ENCODE results near the gene MTG1. TPM values are rescaled to one million over a fixed set of nuclear protein-coding genes. Genes with fewer than 3 reads are reported as not detected.

Gene MTG1
- total RNA-seq, 4 donors from 2014 or later = 24.6 to 32.8 (median 27.1) TPM

DNA sequence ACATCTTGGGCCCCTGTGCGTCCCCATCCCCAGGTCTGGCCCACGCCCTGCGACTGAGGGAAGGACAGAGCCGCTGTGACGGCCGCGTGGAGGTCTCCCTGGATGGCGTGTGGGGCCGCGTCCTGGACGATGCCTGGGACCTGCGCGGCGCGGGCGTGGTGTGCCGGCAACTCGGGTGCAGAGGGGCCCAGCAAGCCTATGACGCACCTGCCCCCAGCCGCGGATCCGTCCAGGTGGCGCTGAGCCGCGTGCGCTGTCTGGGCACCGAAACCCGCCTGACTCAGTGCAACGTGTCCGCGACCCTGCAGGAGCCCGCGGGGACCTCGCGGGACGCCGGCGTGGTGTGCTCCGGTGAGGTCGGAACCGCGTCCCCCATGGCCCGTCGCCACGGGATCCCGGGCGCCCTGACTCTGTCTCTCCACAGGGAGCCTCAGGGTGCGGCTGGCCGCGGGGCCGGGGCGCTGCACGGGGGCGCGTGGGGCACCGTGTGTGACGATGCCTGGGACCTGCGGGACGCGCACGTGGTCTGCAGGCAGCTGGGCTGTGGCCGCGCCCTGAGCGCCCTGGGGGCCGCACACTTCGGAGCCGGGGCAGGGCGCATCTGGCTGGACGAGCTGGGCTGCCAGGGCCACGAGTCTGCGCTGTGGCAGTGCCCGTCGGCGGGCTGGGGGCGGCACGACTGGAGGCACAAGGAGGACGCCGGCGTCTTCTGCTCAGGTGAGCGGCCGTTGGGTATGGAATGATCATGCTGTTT is 65.7 kb downstream of the MTG1 start:
- no peak for DNase-seq
- Histone ChIP-seq H3K36me3 (peaks cover 0 to 5% (median 0%) of the 10 kb centered on the region in 3 donors), H3K9me3 (no peaks in the 10 kb centered on the region), H3K4me3 (no peak overlapping the region), H3K4me1 (no peaks in the 10 kb centered on the region), H3K27me3 (no peaks in the 10 kb centered on the region), H3K27ac (no peak overlapping the region)
- intact Hi-C loops (cut with DNase I) = no loop called here
- 60 to 84% methylated on average over 1 to 20 of the region's 81 CpGs for WGBS, 2 donors
- no peak for TF ChIP-seq POLR2A (IDR thresholded peaks at IDR 0.05)
- TF ChIP-seq, protein P1, sequence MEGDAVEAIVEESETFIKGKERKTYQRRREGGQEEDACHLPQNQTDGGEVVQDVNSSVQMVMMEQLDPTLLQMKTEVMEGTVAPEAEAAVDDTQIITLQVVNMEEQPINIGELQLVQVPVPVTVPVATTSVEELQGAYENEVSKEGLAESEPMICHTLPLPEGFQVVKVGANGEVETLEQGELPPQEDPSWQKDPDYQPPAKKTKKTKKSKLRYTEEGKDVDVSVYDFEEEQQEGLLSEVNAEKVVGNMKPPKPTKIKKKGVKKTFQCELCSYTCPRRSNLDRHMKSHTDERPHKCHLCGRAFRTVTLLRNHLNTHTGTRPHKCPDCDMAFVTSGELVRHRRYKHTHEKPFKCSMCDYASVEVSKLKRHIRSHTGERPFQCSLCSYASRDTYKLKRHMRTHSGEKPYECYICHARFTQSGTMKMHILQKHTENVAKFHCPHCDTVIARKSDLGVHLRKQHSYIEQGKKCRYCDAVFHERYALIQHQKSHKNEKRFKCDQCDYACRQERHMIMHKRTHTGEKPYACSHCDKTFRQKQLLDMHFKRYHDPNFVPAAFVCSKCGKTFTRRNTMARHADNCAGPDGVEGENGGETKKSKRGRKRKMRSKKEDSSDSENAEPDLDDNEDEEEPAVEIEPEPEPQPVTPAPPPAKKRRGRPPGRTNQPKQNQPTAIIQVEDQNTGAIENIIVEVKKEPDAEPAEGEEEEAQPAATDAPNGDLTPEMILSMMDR (IDR thresholded peaks at IDR 0.05) = no peak

DNA sequence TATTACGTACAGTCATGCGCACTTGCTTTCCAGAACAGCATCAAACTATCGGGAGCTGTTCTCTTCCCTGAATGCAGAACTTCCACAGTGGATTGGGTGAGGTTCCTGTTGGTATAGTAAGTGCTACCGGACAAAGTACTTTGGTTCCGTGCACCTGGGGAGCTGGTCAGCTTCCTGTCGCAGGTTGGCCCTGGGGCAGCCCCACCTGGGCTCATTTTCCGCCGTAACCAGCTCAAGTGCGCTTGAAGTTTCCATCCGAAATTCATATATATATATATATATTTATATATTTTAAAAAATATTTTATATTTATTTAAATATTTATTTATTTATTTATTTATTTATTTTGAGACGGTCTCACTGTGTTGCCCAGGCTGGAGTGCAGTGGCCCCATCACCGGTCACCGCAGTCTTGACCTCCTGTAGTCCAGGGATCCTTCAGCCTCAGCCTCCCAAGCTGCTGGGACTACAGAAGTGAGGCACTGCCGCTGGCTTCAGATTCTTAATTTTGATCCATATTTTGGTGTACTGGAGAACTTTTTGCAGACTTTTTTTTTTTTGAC is 66.3 kb downstream of the MTG1 start:
- Histone ChIP-seq H3K27ac (no peak overlapping the region), H3K27me3 (peaks cover 0 to 3% (median 0%) of the 10 kb centered on the region in 4 donors), H3K9me3 (no peaks in the 10 kb centered on the region), H3K4me1 (no peaks in the 10 kb centered on the region), H3K36me3 (peaks cover 0 to 5% (median 0%) of the 10 kb centered on the region in 3 donors), H3K4me3 (no peak overlapping the region)
- 93 to 94% methylated on average over 12 to 14 of the region's 14 CpGs for WGBS, 2 donors
- intact Hi-C loops (cut with DNase I) = no loop called here
- DNase-seq = no peak
- no peak for TF ChIP-seq POLR2A (IDR thresholded peaks at IDR 0.05)
- TF ChIP-seq, protein P1 (IDR thresholded peaks at IDR 0.05) = no peak

DNA sequence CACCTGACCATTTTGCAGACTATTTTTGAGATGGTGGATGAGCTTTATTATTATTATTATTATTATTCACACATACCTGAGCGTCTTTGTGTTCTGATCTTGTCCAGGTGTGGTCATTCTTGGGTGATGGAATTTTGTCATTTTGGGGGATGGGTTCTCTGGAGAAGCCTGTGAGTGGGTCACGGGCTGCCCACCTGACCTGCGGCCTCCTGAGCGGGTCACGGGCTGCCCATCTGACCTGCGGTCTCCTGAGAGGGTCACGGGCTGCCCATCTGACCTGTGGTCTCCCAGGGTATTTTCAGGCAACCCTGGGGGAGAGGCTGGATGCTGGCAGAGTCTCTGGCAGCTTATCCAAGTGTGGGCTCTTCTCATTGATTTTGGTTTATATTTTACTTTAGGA is 67.1 kb downstream of the MTG1 start:
- WGBS, 2 donors = 82 to 84% methylated on average over 7 of the region's 7 CpGs
- TF ChIP-seq, protein P1 (IDR thresholded peaks at IDR 0.05) = no peak
- TF ChIP-seq POLR2A (IDR thresholded peaks at IDR 0.05) = no peak
- no peak overlapping the region for H3K4me3 ChIP-seq
- no peaks in the 10 kb centered on the region for H3K4me1 ChIP-seq
- no peaks in the 10 kb centered on the region for H3K9me3 ChIP-seq
- no peak overlapping the region for H3K27ac ChIP-seq
- peaks cover 0 to 5% (median 0%) of the 10 kb centered on the region in 3 donors for H3K36me3 ChIP-seq
- H3K27me3 ChIP-seq = peaks cover 0 to 3% (median 0%) of the 10 kb centered on the region in 4 donors
- intact Hi-C loops (cut with DNase I) = no loop called here
- no peak for DNase-seq

DNA sequence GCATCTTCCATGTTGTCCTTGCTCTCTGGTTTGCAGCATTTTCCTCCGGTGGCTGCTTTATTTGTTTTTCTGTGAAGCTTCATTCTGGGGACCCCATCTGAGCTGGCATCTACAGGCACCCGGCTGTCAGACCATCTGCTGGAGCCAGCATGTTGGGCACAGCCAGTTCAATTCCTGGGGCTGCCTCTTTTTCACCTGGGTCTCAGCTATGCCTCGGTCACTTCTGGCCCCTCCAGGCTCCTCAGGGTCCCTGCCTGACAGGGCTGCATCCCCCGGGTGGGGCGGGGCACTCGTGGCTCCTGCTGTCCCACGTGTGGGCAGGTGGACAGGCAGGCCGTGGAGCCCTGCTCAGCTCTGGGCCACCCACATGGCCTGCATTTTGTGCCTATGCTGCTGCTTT is 67.9 kb downstream of the MTG1 start:
- Histone ChIP-seq H3K4me1 (no peaks in the 10 kb centered on the region), H3K9me3 (no peaks in the 10 kb centered on the region), H3K27ac (no peak overlapping the region), H3K27me3 (peaks cover 0 to 3% (median 0%) of the 10 kb centered on the region in 4 donors), H3K4me3 (no peak overlapping the region), H3K36me3 (peaks cover 0 to 7% (median 0%) of the 10 kb centered on the region in 3 donors)
- TF ChIP-seq, protein P1 (IDR thresholded peaks at IDR 0.05) = no peak
- TF ChIP-seq POLR2A (IDR thresholded peaks at IDR 0.05) = no peak
- 69 to 100% methylated on average over 1 to 2 of the region's 8 CpGs for WGBS, 2 donors
- no peak for DNase-seq
- intact Hi-C loops (cut with DNase I) = no loop called here

Data from esophagus squamous epithelium (tissue), 5 donors.